SK-N-SH (cell line): ENCODE measurements around the gene CFAP68. TPM values are rescaled to one million over a fixed set of nuclear protein-coding genes. Genes with fewer than 3 reads are reported as not detected.

Source experiments
- CTCF ChIA-PET: fragments of 300-600, 350-600 bp; formaldehyde crosslinking; extraction: SDS; loops from one replicate; lab custom pipeline; 2021; lab: Yijun Ruan, JAX
- POLR2A ChIA-PET: fragments of 350-600 bp; sonication (Branson Sonifier 250); formaldehyde crosslinking; extraction: SDS; loops from one replicate; lab custom pipeline; 2020; ENCODE audit warnings: antibody characterized with exemption, inconsistent platforms; lab: Yijun Ruan, JAX
- DNase-seq: peaks from one replicate; pipeline ENCODE4 v3.0.0; 2012
- H2AFZ ChIP-seq: fragments of 200-600 bp; sonication (generic); 2 replicates; pipeline ENCODE4 v1.8.1; 2016; ENCODE audit warnings: antibody characterized with exemption, mild to moderate bottlenecking, low read depth
- H3F3A ChIP-seq: fragments of 200-600 bp; sonication (generic); replicated peaks from 2 replicates; pipeline ENCODE3; 2016; ENCODE audit warnings: antibody characterized with exemption, mild to moderate bottlenecking; ENCODE audit not compliant: insufficient read depth
- H3K27ac ChIP-seq, 2 experiments: fragments of 200-500 bp in 1 of 2; fragments of 200-600 bp in 1 of 2; sonication (Bioruptor generic) in 1 of 2; sonication (generic), shearing (Covaris generic) in 1 of 2; 2 replicates each; pipeline versions ENCODE4 v1.5.1 to v1.6.1; 2014 to 2016; ENCODE audit warnings: low read depth in 2 of 2, inconsistent platforms in 1 of 2, low read length in 1 of 2, mild to moderate bottlenecking in 1 of 2, mixed read lengths in 1 of 2
- H3K27me3 ChIP-seq: fragments of 200-600 bp; sonication (generic), shearing (Covaris generic); 2 replicates; pipeline ENCODE4 v1.6.1; 2016; ENCODE audit warnings: mixed run types; ENCODE audit not compliant: insufficient read depth
- H3K36me3 ChIP-seq, 2 experiments: fragments of 200-500 bp in 1 of 2; fragments of 200-600 bp in 1 of 2; sonication (Bioruptor generic) in 1 of 2; sonication (generic) in 1 of 2; replicated peaks in 1 of 2; 2 replicates each; pipeline versions ENCODE3 to v1.5.1; 2014 to 2016; ENCODE audit warnings: low read length in 1 of 2, mild to moderate bottlenecking in 1 of 2; ENCODE audit not compliant: insufficient read depth in 2 of 2, control insufficient read depth in 1 of 2
- H3K4me1 ChIP-seq, 2 experiments: fragments of 200-500 bp in 1 of 2; fragments of 200-600 bp in 1 of 2; sonication (Bioruptor generic) in 1 of 2; sonication (generic), shearing (Covaris generic) in 1 of 2; 2 replicates each; pipeline versions ENCODE4 v1.5.1 to v1.6.1; 2014 to 2016; ENCODE audit warnings: low read depth in 1 of 2, low read length in 1 of 2, mixed run types in 1 of 2; ENCODE audit not compliant: insufficient read depth in 2 of 2, control insufficient read depth in 1 of 2
- H3K4me2 ChIP-seq: fragments of 200-600 bp; sonication (generic), shearing (Covaris generic); 2 replicates; pipeline ENCODE4 v1.6.1; 2017; ENCODE audit warnings: mixed run types
- H3K4me3 ChIP-seq, 2 experiments: fragments of 200-500 bp in 1 of 2; fragments of 200-600 bp in 1 of 2; sonication (Bioruptor generic) in 1 of 2; sonication (generic), shearing (Covaris generic) in 1 of 2; 2 replicates each; pipeline versions ENCODE4 v1.5.1 to v1.8.1; 2014 to 2016; ENCODE audit warnings: low read depth in 2 of 2, inconsistent platforms in 1 of 2, low read length in 1 of 2, mild to moderate bottlenecking in 1 of 2, mixed read lengths in 1 of 2, moderate library complexity in 1 of 2
- H3K79me2 ChIP-seq: fragments of 200-600 bp; sonication (generic); 2 replicates; pipeline ENCODE4 v1.8.1; 2017; ENCODE audit warnings: mild to moderate bottlenecking; ENCODE audit not compliant: insufficient read depth
- H3K9ac ChIP-seq: fragments of 200-600 bp; sonication (generic); 2 replicates; pipeline ENCODE4 v1.6.1; 2017; ENCODE audit warnings: mixed run types
- H3K9me2 ChIP-seq: fragments of 200-600 bp; sonication (generic); 2 replicates; pipeline ENCODE4 v1.6.1; 2017; ENCODE audit warnings: mixed run types
- H3K9me3 ChIP-seq: fragments of 200-600 bp; sonication (generic); 2 replicates; pipeline ENCODE4 v1.6.1; 2017; ENCODE audit warnings: mixed run types, mild to moderate bottlenecking, moderate library complexity
- H4K20me1 ChIP-seq: fragments of 200-600 bp; sonication (generic); 2 replicates; pipeline ENCODE4 v1.6.1; 2017; ENCODE audit warnings: mild to moderate bottlenecking, mixed run types; ENCODE audit not compliant: insufficient read depth
- CTCF ChIP-seq: fragments of 200-600 bp; sonication (generic); IDR thresholded peaks from 2 replicates; pipeline ENCODE4 v1.6.1; 2017; ENCODE audit warnings: antibody characterized with exemption, mild to moderate bottlenecking, moderate library complexity
- ELF1 ChIP-seq: IDR thresholded peaks from 2 replicates; pipeline ENCODE4 v1.4.0; 2012
- FOXM1 ChIP-seq: IDR thresholded peaks from 2 replicates; pipeline ENCODE4 v1.4.0; 2012; ENCODE audit warnings: low read depth, mild to moderate bottlenecking
- JUND ChIP-seq: IDR thresholded peaks from 2 replicates; pipeline ENCODE4 v1.4.0; 2012
- MAX ChIP-seq: IDR thresholded peaks from 2 replicates; pipeline ENCODE4 v1.4.0; 2012; ENCODE audit warnings: low read depth
- MEF2A ChIP-seq: IDR thresholded peaks from 2 replicates; pipeline ENCODE4 v1.4.0; 2012; ENCODE audit warnings: low read depth, borderline replicate concordance
- NFIC ChIP-seq: IDR thresholded peaks from 2 replicates; pipeline ENCODE4 v1.4.0; 2012; ENCODE audit warnings: borderline replicate concordance
- PBX3 ChIP-seq: IDR thresholded peaks from 2 replicates; pipeline ENCODE4; 2012
- RAD21 ChIP-seq: IDR thresholded peaks from 2 replicates; pipeline ENCODE4 v1.6.1; 2012; ENCODE audit warnings: mild to moderate bottlenecking, low read length
- RXRA ChIP-seq: IDR thresholded peaks from 2 replicates; pipeline ENCODE4 v1.4.0; 2012; ENCODE audit warnings: low read depth, mild to moderate bottlenecking, borderline replicate concordance
- SIN3A ChIP-seq: IDR thresholded peaks from 2 replicates; pipeline ENCODE4 v1.6.1; 2012; ENCODE audit warnings: low read depth, mild to moderate bottlenecking, low read length, moderate library complexity, borderline replicate concordance
- YY1 ChIP-seq: IDR thresholded peaks from 2 replicates; pipeline ENCODE4 v1.4.0; 2012; ENCODE audit warnings: low read depth, mild to moderate bottlenecking
- ZBTB33 ChIP-seq: IDR thresholded peaks from 2 replicates; pipeline ENCODE4 v1.4.0; 2012; ENCODE audit warnings: low read depth, borderline replicate concordance
- WGBS: methylation state at CpG from one replicate; pipeline ENCODE4 v1.1.6; 2017; ENCODE audit warnings: low lambda C conversion rate; 5-methylcytosine and 5-hydroxymethylcytosine counted together
- polyA plus RNA-seq, 3 experiments: library from polyadenylated mRNA; depleted of rRNA; stranded (reverse); fragments of >200 nt; gene quantifications; 2 replicates each; pipeline ENCODE4 v1.2.3, GENCODE V29; 2012

The CFAP68 gene
- polyA plus RNA-seq, 1 of the 3 experiments (the other 2 are of a cell fraction), result 61.2 TPM

GRCh38 chr11:111917312-111917711 lies 38.0 kb downstream of the CFAP68 start:
- Histone ChIP-seq H3K27ac (no peak overlapping the region), H3K4me3 (no peak overlapping the region), H3F3A (peaks cover under 1% of the 10 kb centered on the region), H3K27me3 (no peaks in the 10 kb centered on the region), H3K9me2 (no peaks in the 10 kb centered on the region), H3K4me2 (no peak overlapping the region), H3K79me2 (no peaks in the 10 kb centered on the region), H3K9me3 (no peaks in the 10 kb centered on the region), H3K9ac (no peak overlapping the region), H2AFZ (no peak overlapping the region), H4K20me1 (no peaks in the 10 kb centered on the region), H3K4me1 (peaks cover under 1 to 7% of the 10 kb centered on the region in 2 experiments), H3K36me3 (no peaks in the 10 kb centered on the region)
- TF ChIP-seq FOXM1, result no peak
- no peak for TF ChIP-seq ELF1
- ChIA-PET CTCF (no interaction called here), POLR2A (interaction anchor here (1.4 kb wide), 1 partner anchor 9 kb away, joined by 3 read pairs; no protein-coding TSS in a partner anchor)
- no peak for DNase-seq
- 60% methylated on average over 2 of the region's 2 CpGs for WGBS

GRCh38 chr11:111917788-111918187 lies 38.4 kb downstream of the CFAP68 start:
- no peak overlapping the region for H3K9ac ChIP-seq
- H3K9me3 ChIP-seq, result no peaks in the 10 kb centered on the region
- no peak overlapping the region for H2AFZ ChIP-seq
- H3K4me1 ChIP-seq, result peaks cover 0 to 12% of the 10 kb centered on the region in 2 experiments
- H3K27ac ChIP-seq, result no peak overlapping the region
- no peak for DNase-seq
- no peaks in the 10 kb centered on the region for H4K20me1 ChIP-seq
- POLR2A ChIA-PET, result interaction anchor here (1.4 kb wide), 1 partner anchor 9 kb away, joined by 3 read pairs; no protein-coding TSS in a partner anchor
- H3F3A ChIP-seq, result peaks cover 6% of the 10 kb centered on the region
- no peaks in the 10 kb centered on the region for H3K27me3 ChIP-seq
- H3K36me3 ChIP-seq, result no peaks in the 10 kb centered on the region
- H3K79me2 ChIP-seq, result no peaks in the 10 kb centered on the region
- CTCF ChIA-PET, result no interaction called here
- TF ChIP-seq YY1 (no peak), SIN3A (no peak), FOXM1 (no peak), RXRA (no peak), MAX (no peak), RAD21 (no peak), PBX3 (no peak), NFIC (no peak), ZBTB33 (no peak), CTCF (no peak), JUND (no peak), MEF2A (no peak)
- TF ChIP-seq, all 33 proteins: peak for 0
- 83% methylated on average over 3 of the region's 3 CpGs for WGBS
- no peaks in the 10 kb centered on the region for H3K9me2 ChIP-seq
- no peak overlapping the region for H3K4me2 ChIP-seq
- no peak overlapping the region for H3K4me3 ChIP-seq
